ENCODE measurements around the gene ZCRB1.

The ZCRB1 gene

DNA sequence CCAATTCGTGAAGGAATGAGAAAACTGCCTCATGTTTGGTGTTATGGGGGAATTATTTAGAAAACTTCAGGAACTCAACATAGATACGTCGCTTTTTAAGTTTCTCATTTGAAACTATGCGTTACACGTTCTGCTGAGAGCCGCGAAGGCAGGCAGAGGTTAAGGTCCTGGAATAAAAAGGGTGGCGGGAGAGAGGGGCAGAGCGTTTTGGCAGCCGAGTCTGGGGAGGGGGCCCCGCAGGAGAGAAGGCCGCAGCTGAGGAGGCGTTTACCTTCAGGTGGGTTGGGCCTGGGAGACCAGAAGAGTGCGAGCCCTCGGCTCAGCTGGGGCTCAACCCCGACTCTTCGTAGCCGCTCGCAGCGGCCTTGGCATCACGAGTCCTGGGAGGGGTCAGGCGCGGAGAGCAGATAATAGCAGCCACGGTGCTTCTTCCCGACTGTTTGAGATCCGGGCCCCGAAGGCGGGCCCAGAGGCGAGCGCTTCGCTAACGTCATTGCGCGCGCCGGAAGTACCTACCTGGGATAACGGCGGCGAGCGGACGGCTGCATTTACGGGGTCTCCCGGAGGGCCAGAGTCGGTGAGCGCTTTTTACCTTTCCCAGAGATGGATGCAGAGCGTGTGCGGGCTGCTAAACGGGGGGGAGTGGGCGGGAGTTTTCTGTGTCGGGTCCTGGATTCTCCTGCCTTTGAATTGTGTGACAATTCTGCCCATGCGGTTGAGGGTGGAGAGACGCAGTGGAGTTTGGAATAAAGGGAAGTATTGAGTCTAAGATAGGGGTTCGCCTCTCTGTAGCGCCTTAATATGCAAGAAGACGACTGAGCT is at the start of gene ZCRB1, which contains the start of gene PPHLN1 (continued):
- TF ChIP-seq ZNF629 (tag by site-specific recombination; IDR thresholded peaks at IDR 0.05): peak; percentile 92
- no peak for TF ChIP-seq ZNF175 (tag by site-specific recombination; IDR thresholded peaks at IDR 0.05)
- TF ChIP-seq EGR2 (tag by site-specific recombination; IDR thresholded peaks at IDR 0.05; ENCODE audit: low read depth): no peak
- TF ChIP-seq ZNF157 (tag by site-specific recombination; IDR thresholded peaks at IDR 0.05): no peak
- no peak; the same call in 1 of the 2 replicates for TF ChIP-seq IKZF3 (tag by site-specific recombination; IDR thresholded peaks at IDR 0.05)
- no peak for TF ChIP-seq ZNF16 (tag by site-specific recombination; IDR thresholded peaks at IDR 0.05; ENCODE audit: low read depth)
- TF ChIP-seq, protein P1, sequence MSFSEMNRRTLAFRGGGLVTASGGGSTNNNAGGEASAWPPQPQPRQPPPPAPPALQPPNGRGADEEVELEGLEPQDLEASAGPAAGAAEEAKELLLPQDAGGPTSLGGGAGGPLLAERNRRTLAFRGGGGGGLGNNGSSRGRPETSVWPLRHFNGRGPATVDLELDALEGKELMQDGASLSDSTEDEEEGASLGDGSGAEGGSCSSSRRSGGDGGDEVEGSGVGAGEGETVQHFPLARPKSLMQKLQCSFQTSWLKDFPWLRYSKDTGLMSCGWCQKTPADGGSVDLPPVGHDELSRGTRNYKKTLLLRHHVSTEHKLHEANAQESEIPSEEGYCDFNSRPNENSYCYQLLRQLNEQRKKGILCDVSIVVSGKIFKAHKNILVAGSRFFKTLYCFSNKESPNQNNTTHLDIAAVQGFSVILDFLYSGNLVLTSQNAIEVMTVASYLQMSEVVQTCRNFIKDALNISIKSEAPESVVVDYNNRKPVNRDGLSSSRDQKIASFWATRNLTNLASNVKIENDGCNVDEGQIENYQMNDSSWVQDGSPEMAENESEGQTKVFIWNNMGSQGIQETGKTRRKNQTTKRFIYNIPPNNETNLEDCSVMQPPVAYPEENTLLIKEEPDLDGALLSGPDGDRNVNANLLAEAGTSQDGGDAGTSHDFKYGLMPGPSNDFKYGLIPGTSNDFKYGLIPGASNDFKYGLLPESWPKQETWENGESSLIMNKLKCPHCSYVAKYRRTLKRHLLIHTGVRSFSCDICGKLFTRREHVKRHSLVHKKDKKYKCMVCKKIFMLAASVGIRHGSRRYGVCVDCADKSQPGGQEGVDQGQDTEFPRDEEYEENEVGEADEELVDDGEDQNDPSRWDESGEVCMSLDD (tag by site-specific recombination; IDR thresholded peaks at IDR 0.05): no peak
- no peak for TF ChIP-seq KLF1 (tag by site-specific recombination; IDR thresholded peaks at IDR 0.05)
- TF ChIP-seq ZSCAN30 (tag by site-specific recombination; IDR thresholded peaks at IDR 0.05): no peak; the same call in 1 of the 2 replicates
- TF ChIP-seq ZNF473 (tag by site-specific recombination; IDR thresholded peaks at IDR 0.05): no peak
- TF ChIP-seq ZSCAN16 (tag by site-specific recombination; IDR thresholded peaks at IDR 0.05): no peak; the same call in 1 of the 2 replicates
- no peak; the same call in 1 of the 2 replicates for TF ChIP-seq MZF1 (tag by site-specific recombination; IDR thresholded peaks at IDR 0.05; ENCODE audit: borderline replicate concordance)
- TF ChIP-seq ZSCAN23 (tag by site-specific recombination; IDR thresholded peaks at IDR 0.05): no peak
- no peak; the same call in 1 of the 2 replicates for TF ChIP-seq GLI4 (tag by site-specific recombination; IDR thresholded peaks at IDR 0.05)
- TF ChIP-seq, protein P2, sequence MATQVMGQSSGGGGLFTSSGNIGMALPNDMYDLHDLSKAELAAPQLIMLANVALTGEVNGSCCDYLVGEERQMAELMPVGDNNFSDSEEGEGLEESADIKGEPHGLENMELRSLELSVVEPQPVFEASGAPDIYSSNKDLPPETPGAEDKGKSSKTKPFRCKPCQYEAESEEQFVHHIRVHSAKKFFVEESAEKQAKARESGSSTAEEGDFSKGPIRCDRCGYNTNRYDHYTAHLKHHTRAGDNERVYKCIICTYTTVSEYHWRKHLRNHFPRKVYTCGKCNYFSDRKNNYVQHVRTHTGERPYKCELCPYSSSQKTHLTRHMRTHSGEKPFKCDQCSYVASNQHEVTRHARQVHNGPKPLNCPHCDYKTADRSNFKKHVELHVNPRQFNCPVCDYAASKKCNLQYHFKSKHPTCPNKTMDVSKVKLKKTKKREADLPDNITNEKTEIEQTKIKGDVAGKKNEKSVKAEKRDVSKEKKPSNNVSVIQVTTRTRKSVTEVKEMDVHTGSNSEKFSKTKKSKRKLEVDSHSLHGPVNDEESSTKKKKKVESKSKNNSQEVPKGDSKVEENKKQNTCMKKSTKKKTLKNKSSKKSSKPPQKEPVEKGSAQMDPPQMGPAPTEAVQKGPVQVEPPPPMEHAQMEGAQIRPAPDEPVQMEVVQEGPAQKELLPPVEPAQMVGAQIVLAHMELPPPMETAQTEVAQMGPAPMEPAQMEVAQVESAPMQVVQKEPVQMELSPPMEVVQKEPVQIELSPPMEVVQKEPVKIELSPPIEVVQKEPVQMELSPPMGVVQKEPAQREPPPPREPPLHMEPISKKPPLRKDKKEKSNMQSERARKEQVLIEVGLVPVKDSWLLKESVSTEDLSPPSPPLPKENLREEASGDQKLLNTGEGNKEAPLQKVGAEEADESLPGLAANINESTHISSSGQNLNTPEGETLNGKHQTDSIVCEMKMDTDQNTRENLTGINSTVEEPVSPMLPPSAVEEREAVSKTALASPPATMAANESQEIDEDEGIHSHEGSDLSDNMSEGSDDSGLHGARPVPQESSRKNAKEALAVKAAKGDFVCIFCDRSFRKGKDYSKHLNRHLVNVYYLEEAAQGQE (tag by site-specific recombination; IDR thresholded peaks at IDR 0.05): no peak
- TF ChIP-seq SCRT2 (tag by site-specific recombination; IDR thresholded peaks at IDR 0.05): no peak
- peak; percentile 73; the same call in 1 of the 2 replicates for TF ChIP-seq TRIM28 (IDR thresholded peaks at IDR 0.05; ENCODE audit: borderline replicate concordance, low read length)
- TF ChIP-seq, protein P3, sequence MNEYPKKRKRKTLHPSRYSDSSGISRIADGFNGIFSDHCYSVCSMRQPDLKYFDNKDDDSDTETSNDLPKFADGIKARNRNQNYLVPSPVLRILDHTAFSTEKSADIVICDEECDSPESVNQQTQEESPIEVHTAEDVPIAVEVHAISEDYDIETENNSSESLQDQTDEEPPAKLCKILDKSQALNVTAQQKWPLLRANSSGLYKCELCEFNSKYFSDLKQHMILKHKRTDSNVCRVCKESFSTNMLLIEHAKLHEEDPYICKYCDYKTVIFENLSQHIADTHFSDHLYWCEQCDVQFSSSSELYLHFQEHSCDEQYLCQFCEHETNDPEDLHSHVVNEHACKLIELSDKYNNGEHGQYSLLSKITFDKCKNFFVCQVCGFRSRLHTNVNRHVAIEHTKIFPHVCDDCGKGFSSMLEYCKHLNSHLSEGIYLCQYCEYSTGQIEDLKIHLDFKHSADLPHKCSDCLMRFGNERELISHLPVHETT (tag by site-specific recombination; IDR thresholded peaks at IDR 0.05): no peak
- no peak for TF ChIP-seq ZNF571 (tag by site-specific recombination; IDR thresholded peaks at IDR 0.05)
- no peak for TF ChIP-seq GFI1B (tag by site-specific recombination; IDR thresholded peaks at IDR 0.05)
- TF ChIP-seq ZNF654 (tag by site-specific recombination; IDR thresholded peaks at IDR 0.05; ENCODE audit: low read depth): no peak
- no peak for TF ChIP-seq TCF7L2 (IDR thresholded peaks at IDR 0.05; ENCODE audit: borderline replicate concordance, low read depth, low read length)
- TF ChIP-seq ZNF610 (tag by site-specific recombination; IDR thresholded peaks at IDR 0.05; ENCODE audit: borderline replicate concordance): 0 out of 2 replicates have a peak, but pooled peaks have one; percentile 74
- TF ChIP-seq OSR2 (tag by site-specific recombination; IDR thresholded peaks at IDR 0.05): no peak
- TF ChIP-seq ZNF530 (tag by site-specific recombination; IDR thresholded peaks at IDR 0.05; ENCODE audit: low read depth): no peak
- TF ChIP-seq, protein P4, sequence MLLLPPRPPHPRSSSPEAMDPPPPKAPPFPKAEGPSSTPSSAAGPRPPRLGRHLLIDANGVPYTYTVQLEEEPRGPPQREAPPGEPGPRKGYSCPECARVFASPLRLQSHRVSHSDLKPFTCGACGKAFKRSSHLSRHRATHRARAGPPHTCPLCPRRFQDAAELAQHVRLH (tag by site-specific recombination; IDR thresholded peaks at IDR 0.05): peak; percentile 94
- no peak for TF ChIP-seq SALL2 (tag by site-specific recombination; IDR thresholded peaks at IDR 0.05; ENCODE audit: borderline replicate concordance)
- no peak for TF ChIP-seq ZNF837 (tag by site-specific recombination; IDR thresholded peaks at IDR 0.05)
- TF ChIP-seq ZNF510 (tag by site-specific recombination; IDR thresholded peaks at IDR 0.05; ENCODE audit: insufficient replicate concordance): no peak
- no peak for TF ChIP-seq ZNF558 (tag by site-specific recombination; IDR thresholded peaks at IDR 0.05)
- TF ChIP-seq SP3 (tag by site-specific recombination; IDR thresholded peaks at IDR 0.05): peak; percentile 78
- TF ChIP-seq ZNF248 (tag by site-specific recombination; IDR thresholded peaks at IDR 0.05): no peak
- no peak for TF ChIP-seq ZNF701 (tag by site-specific recombination; IDR thresholded peaks at IDR 0.05)
- TF ChIP-seq ZNF133 (tag by site-specific recombination; IDR thresholded peaks at IDR 0.05): no peak
